Choroid plexus epithelial cell (primary cell): ENCODE data around the gene ZNF503.

Source experiments
- DNase-seq: peaks from one replicate; pipeline ENCODE4 v3.0.0-alpha.2; 2010; ENCODE audit warnings: low read depth
- H3K4me3 ChIP-seq: 2 replicates; pipeline ENCODE4 v1.5.1; 2011; ENCODE audit warnings: low read depth, mild to moderate bottlenecking, control low read depth, low read length, moderate library complexity
- TF ChIP-seq, protein P1 (sequence below): conservative IDR thresholded peaks from 2 replicates; pipeline ENCODE4 v1.5.1; 2011; ENCODE audit warnings: low read depth, mild to moderate bottlenecking, control low read depth, inconsistent platforms, low read length, moderate library complexity

Gene ZNF503

GRCh38 chr10:75406462-75407223 lies 5.1 kb upstream of the ZNF503 start:
- H3K4me3 ChIP-seq: no peak overlapping the region
- DNase-seq: no peak
- TF ChIP-seq, protein P1, sequence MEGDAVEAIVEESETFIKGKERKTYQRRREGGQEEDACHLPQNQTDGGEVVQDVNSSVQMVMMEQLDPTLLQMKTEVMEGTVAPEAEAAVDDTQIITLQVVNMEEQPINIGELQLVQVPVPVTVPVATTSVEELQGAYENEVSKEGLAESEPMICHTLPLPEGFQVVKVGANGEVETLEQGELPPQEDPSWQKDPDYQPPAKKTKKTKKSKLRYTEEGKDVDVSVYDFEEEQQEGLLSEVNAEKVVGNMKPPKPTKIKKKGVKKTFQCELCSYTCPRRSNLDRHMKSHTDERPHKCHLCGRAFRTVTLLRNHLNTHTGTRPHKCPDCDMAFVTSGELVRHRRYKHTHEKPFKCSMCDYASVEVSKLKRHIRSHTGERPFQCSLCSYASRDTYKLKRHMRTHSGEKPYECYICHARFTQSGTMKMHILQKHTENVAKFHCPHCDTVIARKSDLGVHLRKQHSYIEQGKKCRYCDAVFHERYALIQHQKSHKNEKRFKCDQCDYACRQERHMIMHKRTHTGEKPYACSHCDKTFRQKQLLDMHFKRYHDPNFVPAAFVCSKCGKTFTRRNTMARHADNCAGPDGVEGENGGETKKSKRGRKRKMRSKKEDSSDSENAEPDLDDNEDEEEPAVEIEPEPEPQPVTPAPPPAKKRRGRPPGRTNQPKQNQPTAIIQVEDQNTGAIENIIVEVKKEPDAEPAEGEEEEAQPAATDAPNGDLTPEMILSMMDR: no peak

- TF ChIP-seq, protein P1: no peak
- no peak overlapping the region for H3K4me3 ChIP-seq
- no peak for DNase-seq
Observed at GRCh38 chr10:75405598-75406461, 4.3 kb upstream of the ZNF503 start.

DNA sequence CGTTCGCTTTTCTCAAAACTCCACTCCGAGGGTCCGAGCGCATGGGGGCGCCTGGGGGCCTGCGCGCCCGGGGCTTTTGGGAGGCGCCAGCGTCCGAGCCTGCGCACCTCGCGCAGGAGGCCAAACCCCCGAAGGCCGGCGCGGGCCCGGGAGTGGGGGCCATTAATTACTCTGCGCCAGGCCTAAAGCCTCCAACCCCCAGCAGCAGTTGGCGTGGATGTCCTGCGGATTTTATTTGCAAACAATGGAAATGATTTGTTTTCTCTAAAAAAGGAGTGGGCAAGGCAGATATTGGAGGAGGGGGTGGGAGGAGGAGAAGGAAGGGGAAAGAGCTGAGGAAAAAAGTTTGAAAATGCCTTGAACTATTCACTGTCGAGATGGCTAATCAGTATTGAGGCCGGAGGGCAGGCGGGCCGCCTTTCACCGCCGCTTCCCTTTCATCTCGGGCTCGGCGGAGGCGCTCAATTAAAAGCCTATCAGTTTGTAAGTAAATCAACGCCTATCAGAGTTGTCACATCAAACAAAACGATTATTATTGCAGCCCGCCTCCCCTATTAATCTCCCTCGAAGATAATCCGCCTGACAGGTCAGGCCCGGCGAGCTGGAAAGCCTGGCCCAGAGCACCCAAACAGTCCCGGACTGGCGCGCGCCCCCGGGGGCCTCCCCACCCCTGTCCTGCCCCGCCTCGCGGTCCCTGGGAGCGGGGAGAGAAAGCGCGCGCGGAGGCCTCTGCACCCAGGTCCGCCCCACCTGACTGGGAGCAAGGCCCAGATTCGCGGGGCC lies 3.4 kb upstream of the ZNF503 start:
- H3K4me3 ChIP-seq: peak overlapping the region; percentile 11
- TF ChIP-seq, protein P1: no peak
- DNase-seq: no peak

DNA sequence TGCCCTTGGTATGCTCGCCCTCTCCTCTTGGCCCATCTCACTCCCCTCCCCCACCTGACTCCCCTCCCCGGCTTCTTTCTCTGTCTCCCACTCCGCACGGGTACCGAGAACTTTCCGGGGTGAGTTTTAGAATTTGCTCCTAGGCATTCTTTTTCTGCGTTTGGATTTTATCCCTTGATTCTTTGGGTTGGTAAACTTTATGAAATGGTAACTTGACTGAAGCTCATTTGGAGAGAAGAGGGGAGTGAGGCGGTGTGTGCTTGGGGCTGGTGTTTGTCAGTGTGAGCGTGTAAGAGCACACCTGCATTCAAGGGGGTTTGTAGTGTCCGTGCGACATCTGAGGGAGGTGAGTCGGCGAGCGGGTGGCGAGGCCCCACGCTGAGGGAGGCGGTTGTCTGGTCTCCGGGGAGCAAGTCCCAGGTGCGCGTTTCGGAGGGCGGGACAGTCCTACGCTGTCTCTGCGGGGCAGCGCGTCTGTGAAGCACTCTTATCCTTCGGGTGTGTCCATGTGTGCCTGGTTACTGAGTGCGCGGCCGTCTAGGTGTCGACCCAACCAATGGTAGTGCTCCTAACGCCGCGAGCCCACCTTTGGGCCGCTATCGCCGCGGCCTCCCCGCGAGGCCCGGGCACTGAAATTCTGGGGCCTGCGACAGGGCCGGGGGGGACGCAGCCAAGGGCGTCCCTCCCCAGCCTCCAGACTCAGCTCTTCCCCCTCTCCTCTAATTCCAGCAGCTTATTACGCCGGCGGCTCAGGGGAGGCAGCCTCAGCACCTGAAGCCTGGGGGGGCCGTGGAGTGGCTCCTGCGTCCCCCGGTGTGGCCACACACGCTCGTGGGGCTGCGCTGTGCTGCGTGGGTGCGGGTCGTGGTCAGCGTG lies 2.6 kb upstream of the ZNF503 start:
- no peak for DNase-seq
- H3K4me3 ChIP-seq: peak overlapping the region; percentile 79
- TF ChIP-seq, protein P1: no peak

DNA sequence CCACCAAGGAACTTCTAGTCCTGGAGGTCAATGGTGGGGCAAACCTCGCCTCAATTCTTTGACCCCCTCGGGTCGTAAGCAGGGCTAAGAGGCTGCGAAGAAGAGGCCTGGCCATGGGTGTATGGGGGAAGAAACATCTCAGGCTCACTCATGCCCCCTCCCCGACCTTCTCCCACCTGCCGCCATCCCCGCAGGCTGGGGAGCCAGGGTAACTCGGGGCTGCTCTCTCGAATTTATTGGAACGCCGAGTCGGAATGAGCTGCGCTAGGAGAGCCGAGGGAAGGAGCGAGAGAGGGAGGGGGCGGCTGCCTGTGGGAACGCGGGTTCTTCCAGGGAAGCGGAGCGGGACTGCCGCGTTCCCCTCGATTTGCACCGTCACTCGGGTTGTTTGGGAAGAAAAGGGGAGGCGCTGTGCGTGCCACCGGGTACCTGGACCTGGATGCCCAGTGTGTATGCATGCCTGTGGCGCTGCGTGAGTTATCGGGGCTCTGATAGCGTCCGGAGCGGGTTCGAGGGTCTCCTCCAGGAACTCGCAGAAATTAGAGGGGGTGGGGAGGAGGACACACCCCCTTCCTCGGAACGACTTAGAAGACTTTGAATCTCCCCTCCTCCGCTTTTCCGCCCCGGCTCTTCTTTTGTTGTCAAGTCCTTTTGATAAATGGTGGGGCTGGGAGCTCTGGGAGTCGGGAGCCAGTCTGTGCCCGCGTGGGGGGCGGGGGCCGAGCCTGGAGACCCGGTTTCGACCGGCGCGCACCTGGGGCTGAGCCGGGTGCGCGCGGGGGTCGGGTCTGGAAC lies 1.8 kb upstream of the ZNF503 start:
- TF ChIP-seq, protein P1: no peak
- peak overlapping the region; percentile 79 for H3K4me3 ChIP-seq
- DNase-seq: no peak
